HepG2 (cell line): ENCODE measurements around the gene OR10X1. TPM values are rescaled to one million over a fixed set of nuclear protein-coding genes. Genes with fewer than 3 reads are reported as not detected.

Experiments
- ATAC-seq: fragments of 200-7000 bp; cut with Tn5 transposase; 3 replicates; pipeline ENCODE4 v1.9.1; 2020; ENCODE audit warnings: mild to moderate bottlenecking, moderate library complexity
- BruUV-seq: library from RNA; stranded (reverse); fragments of 400-500 nt; replicated peaks from 2 replicates; lab custom pipeline; 2021; lab: Mats Ljungman, UMichigan
- CTCF ChIA-PET: fragments of 300-600 bp; formaldehyde crosslinking; extraction: SDS; loops from one replicate; lab custom pipeline; 2021; ENCODE audit warnings: low total read pairs, inconsistent platforms, low intra/inter-chr PET ratio; lab: Yijun Ruan, JAX
- POLR2A ChIA-PET: fragments of 350-600 bp; sonication (Branson Sonifier 250); formaldehyde crosslinking; loops from one replicate; lab custom pipeline; 2020; ENCODE audit warnings: antibody characterized with exemption, inconsistent platforms; lab: Yijun Ruan, JAX
- DNase-seq: peaks from one replicate; pipeline ENCODE4 v3.0.0-alpha.2; 2015; ENCODE audit warnings: low spot score
- FAIRE-seq: peaks from 3 replicates; lab custom pipeline; 2011; peaks lifted over from hg19 to GRCh38; lab: Jason Lieb, UNC
- H2AFZ ChIP-seq: one replicate; pipeline ENCODE4 v1.6.1; 2011; ENCODE audit warnings: low read length, inconsistent platforms
- H3K27ac ChIP-seq: fragments of 300-600 bp; 3 replicates; pipeline ENCODE4 v1.8.0; 2011; ENCODE audit warnings: mixed run types, mild to moderate bottlenecking, mixed read lengths, low read length, inconsistent platforms; ENCODE audit not compliant: insufficient read depth; ENCODE audit errors: extremely low read length
- H3K27me3 ChIP-seq, 2 experiments: fragments of 200-600 bp in 1 of 2; 2 replicates in 1 of 2; 3 replicates in 1 of 2; pipeline versions ENCODE4 v1.6.0 to v1.8.0; 2011; ENCODE audit warnings: low read length in 2 of 2, mild to moderate bottlenecking in 2 of 2, moderate library complexity in 2 of 2, inconsistent platforms in 1 of 2; ENCODE audit not compliant: insufficient read depth in 2 of 2, control insufficient read depth in 1 of 2
- H3K36me3 ChIP-seq, 2 experiments: fragments of 200-600 bp in 1 of 2; replicated peaks in 1 of 2; 2 replicates in 1 of 2; 3 replicates in 1 of 2; pipeline versions ENCODE4 v1.5.1 to v1.8.0; 2011; ENCODE audit warnings: low read length in 2 of 2, inconsistent platforms in 1 of 2; ENCODE audit not compliant: insufficient read depth in 2 of 2, control insufficient read depth in 1 of 2
- H3K4me1 ChIP-seq: 2 replicates; pipeline ENCODE4 v1.5.1; 2012; ENCODE audit warnings: low read length, inconsistent platforms; ENCODE audit not compliant: insufficient read depth
- H3K4me2 ChIP-seq: 2 replicates; pipeline ENCODE4 v1.6.0; 2011; ENCODE audit warnings: low read depth, low read length, inconsistent platforms
- H3K4me3 ChIP-seq, 3 experiments: fragments of 200-600 bp in 1 of 3; sonication (generic), shearing (Covaris generic) in 1 of 3; replicated peaks in 1 of 3; 2 replicates each; pipeline ENCODE4 v1.5.1; 2011 to 2016; ENCODE audit warnings: low read length in 3 of 3, inconsistent platforms in 2 of 3, low read depth in 2 of 3, mild to moderate bottlenecking in 2 of 3, control low read depth in 1 of 3, mixed read lengths in 1 of 3; ENCODE audit not compliant: insufficient read depth in 1 of 3
- H3K79me2 ChIP-seq: one replicate; pipeline ENCODE4 v1.6.1; 2011; ENCODE audit warnings: low read length, inconsistent platforms; ENCODE audit not compliant: insufficient read depth
- H3K9ac ChIP-seq: 2 replicates; pipeline ENCODE4 v1.6.0; 2011; ENCODE audit warnings: mild to moderate bottlenecking, low read depth, low read length, inconsistent platforms; ENCODE audit not compliant: insufficient read depth
- H3K9me3 ChIP-seq: 2 replicates; pipeline ENCODE4 v1.5.1; 2012; ENCODE audit warnings: mild to moderate bottlenecking, low read length
- H4K20me1 ChIP-seq: 2 replicates; pipeline ENCODE4 v1.6.0; 2011; ENCODE audit warnings: inconsistent platforms, mild to moderate bottlenecking, low read length, moderate library complexity; ENCODE audit not compliant: insufficient read depth
- AHR ChIP-seq: IDR thresholded peaks from 2 replicates; pipeline ENCODE4 v1.6.1; 2018; ENCODE audit warnings: missing genetic modification reagents, missing compliant biosample characterization
- CREM ChIP-seq, 2 experiments: sonication (generic) in 1 of 2; formaldehyde crosslinking in 1 of 2; IDR thresholded peaks; 2 replicates each; pipeline versions ENCODE4 v1.4.0 to v1.6.1; 2016 to 2020; ENCODE audit warnings: antibody characterized with exemption in 1 of 2, mild to moderate bottlenecking in 1 of 2, missing genetic modification reagents in 1 of 2
- GATAD2A ChIP-seq: IDR thresholded peaks from 2 replicates; pipeline ENCODE4 v1.6.1; 2016
- HDAC2 ChIP-seq: sonication (generic); formaldehyde crosslinking; IDR thresholded peaks from 2 replicates; pipeline ENCODE4 v1.4.0; 2020; ENCODE audit warnings: missing genetic modification reagents
- MBNL3 ChIP-seq: fragments of 250-450 bp; sonication (Bioruptor Pico); conservative IDR thresholded peaks from 2 replicates; pipeline ENCODE4 v1.8.0; 2022; ENCODE audit warnings: mild to moderate bottlenecking, inconsistent platforms
- PRMT3 ChIP-seq: sonication (generic); formaldehyde crosslinking; IDR thresholded peaks from 2 replicates; pipeline ENCODE4 v1.8.1; 2022; ENCODE audit warnings: low read depth, mild to moderate bottlenecking, moderate library complexity, missing genetic modification reagents, borderline replicate concordance
- RXRB ChIP-seq: IDR thresholded peaks from 2 replicates; pipeline ENCODE4 v1.6.1; 2016; ENCODE audit warnings: borderline replicate concordance, missing genetic modification reagents, missing compliant biosample characterization
- SMAD9 ChIP-seq: sonication (generic); formaldehyde crosslinking; IDR thresholded peaks from 2 replicates; pipeline ENCODE4 v1.5.1; 2020; ENCODE audit warnings: mild to moderate bottlenecking, missing genetic modification reagents
- SNAPC2 ChIP-seq: sonication (generic); formaldehyde crosslinking; IDR thresholded peaks from 2 replicates; pipeline ENCODE4 v1.8.1; 2022; ENCODE audit warnings: mild to moderate bottlenecking, missing genetic modification reagents
- SP5 ChIP-seq: IDR thresholded peaks from 2 replicates; pipeline ENCODE4 v1.6.1; 2016; ENCODE audit warnings: low read depth, borderline replicate concordance
- TERF1 ChIP-seq: sonication (generic); formaldehyde crosslinking; IDR thresholded peaks from 2 replicates; pipeline ENCODE4 v1.8.0; 2022; ENCODE audit warnings: mild to moderate bottlenecking, missing genetic modification reagents, moderate library complexity
- USF2 ChIP-seq, 2 experiments: sonication (generic) in 1 of 2; formaldehyde crosslinking in 1 of 2; IDR thresholded peaks; 2 replicates each; pipeline versions ENCODE4 v1.5.1 to v1.6.1; 2011 to 2020; ENCODE audit warnings: borderline replicate concordance in 1 of 2, low read depth in 1 of 2, low read length in 1 of 2, mild to moderate bottlenecking in 1 of 2, missing genetic modification reagents in 1 of 2, moderate library complexity in 1 of 2
- ZFP62 ChIP-seq: sonication (generic); formaldehyde crosslinking; IDR thresholded peaks from 2 replicates; pipeline ENCODE4 v1.4.0; 2020; ENCODE audit warnings: missing genetic modification reagents
- ZNF343 ChIP-seq: sonication (generic); formaldehyde crosslinking; IDR thresholded peaks from 2 replicates; pipeline ENCODE4 v1.4.0; 2020; ENCODE audit warnings: mild to moderate bottlenecking, missing genetic modification reagents
- ZNF432 ChIP-seq: sonication (generic); formaldehyde crosslinking; IDR thresholded peaks from 2 replicates; pipeline ENCODE4 v1.5.0; 2020; ENCODE audit warnings: missing genetic modification reagents, mild to moderate bottlenecking, borderline replicate concordance
- ZNF704 ChIP-seq: sonication (generic); formaldehyde crosslinking; IDR thresholded peaks from 2 replicates; pipeline ENCODE4 v1.8.1; 2023; ENCODE audit warnings: mild to moderate bottlenecking, inconsistent platforms, moderate library complexity, missing genetic modification reagents, borderline replicate concordance
- ZNF710 ChIP-seq: sonication (generic); formaldehyde crosslinking; IDR thresholded peaks from 2 replicates; pipeline ENCODE4 v1.5.0; 2020; ENCODE audit warnings: mild to moderate bottlenecking, missing genetic modification reagents, borderline replicate concordance
- WGBS: methylation state at CpG from one replicate; pipeline ENCODE4 v1.1.6; 2017; ENCODE audit warnings: low lambda C conversion rate; 5-methylcytosine and 5-hydroxymethylcytosine counted together
- in situ Hi-C: cut with HindIII; loops from 2 replicates; pipeline ENCODE4 v1.10.0; 2017; ENCODE audit warnings: low pct_unique_long_range_greater_than_20kb; ENCODE audit not compliant: extremely low pct_ligation_motif_present
- intact Hi-C: fragments of 100-400 bp; cut with micrococcal nuclease; formaldehyde crosslinking; loops from one replicate; pipeline ENCODE4 v1.10.0; 2022; ENCODE audit not compliant: unreplicated experiment
- polyA plus RNA-seq, 8 experiments: library from polyadenylated mRNA; depleted of rRNA in 3 of 8; stranded (reverse) in 7 of 8; unstranded in 1 of 8; fragments of >200 nt; fragmentation: Illumina TruSeq in 4 of 8; extraction: Trizol in 4 of 8; gene quantifications; 2 replicates each; pipeline versions ENCODE4 v1.2.1 to v1.2.3, GENCODE V29; 2011 to 2016; ENCODE audit warnings: low read depth in 4 of 8, missing spikeins in 1 of 8, mixed read lengths in 1 of 8; ENCODE audit not compliant: insufficient read depth in 1 of 8
- total RNA-seq, 5 experiments: library from RNA; depleted of rRNA; stranded (reverse); fragments of >200 nt; fragmentation: Illumina TruSeq; extraction: Trizol; gene quantifications; 2 replicates each; pipeline ENCODE4 v1.2.3, GENCODE V29; 2016; ENCODE audit warnings: low read depth in 1 of 5

OR10X1 gene
- total and polyA plus RNA-seq, 2 of the 13 experiments (the other 11 are each of a cell fraction or from before 2014, with no cell fraction given), result not detected

- TF ChIP-seq ZNF432 (no peak), RXRB (CRISPR knock-in tag) (no peak), SMAD9 (no peak), PRMT3 (CRISPR knock-in tag) (no peak), USF2 (IDR thresholded peaks at IDR 0.05; ENCODE audit: low read depth, low read length) (no peak), USF2 (CRISPR knock-in tag; IDR thresholded peaks at IDR 0.05; ENCODE audit: borderline replicate concordance) (no peak)
These were observed 20.0 kb downstream of the OR10X1 start (continued) for GRCh38 chr1:158559696-158560095.

- Histone ChIP-seq H3K4me3 (no peak within 1 kb of the TSS), H3K9ac (no peak within 1 kb of the TSS), H3K4me2 (no peak within 1 kb of the TSS), H3K36me3 (no peaks in the 10 kb centered on the region), H2AFZ (no peak within 1 kb of the TSS), H3K27ac (no peak within 1 kb of the TSS)
- CTCF ChIA-PET, result no interaction called here
- DNase-seq (no peak), FAIRE-seq (no peak)
- TF ChIP-seq MBNL3 (CRISPR knock-in tag), result no peak
- TF ChIP-seq ZNF710, result no peak
- TF ChIP-seq ZFP62, result no peak
- TF ChIP-seq ZNF704 (CRISPR knock-in tag), result no peak
- no peak for TF ChIP-seq AHR (CRISPR knock-in tag)
- no peak for TF ChIP-seq TERF1 (CRISPR knock-in tag)
- TF ChIP-seq SP5, result no peak
- no peak for TF ChIP-seq GATAD2A
- TF ChIP-seq ZNF343 (CRISPR knock-in tag), result no peak
- TF ChIP-seq CREM (IDR thresholded peaks at IDR 0.05), result no peak
- no peak for TF ChIP-seq CREM (CRISPR knock-in tag; IDR thresholded peaks at IDR 0.05)
- TF ChIP-seq SNAPC2 (CRISPR knock-in tag), result no peak
- no peak for TF ChIP-seq HDAC2
- TF ChIP-seq, all 625 proteins: peak for 0
- no peak for ATAC-seq
- BruUV-seq, result no TSS peak
- H3K9me3 ChIP-seq, result peaks cover 27% of the 10 kb centered on the region
- no peaks in the 10 kb centered on the region for H3K4me1 ChIP-seq
- intact Hi-C loops (no loop called here), in situ Hi-C loops (no loop called here)
- POLR2A ChIA-PET, result no interaction called here
- H4K20me1 ChIP-seq, result no peaks in the 10 kb centered on the region
- H3K79me2 ChIP-seq, result no peaks in the 10 kb centered on the region
- 3% methylated on average over 3 of the region's 3 CpGs for WGBS
- no peaks in the 10 kb centered on the region for H3K27me3 ChIP-seq
These were observed 25.3 kb downstream of the OR10X1 start, which contains the start of gene OR6Y1 for GRCh38 chr1:158554352-158554751. OR6Y1 (minus strand) TSS chr1:158554405; CDS start chr1:158548105, 6,300 bp downstream.
